ENCODE data around the gene FXYD6.

DNA sequence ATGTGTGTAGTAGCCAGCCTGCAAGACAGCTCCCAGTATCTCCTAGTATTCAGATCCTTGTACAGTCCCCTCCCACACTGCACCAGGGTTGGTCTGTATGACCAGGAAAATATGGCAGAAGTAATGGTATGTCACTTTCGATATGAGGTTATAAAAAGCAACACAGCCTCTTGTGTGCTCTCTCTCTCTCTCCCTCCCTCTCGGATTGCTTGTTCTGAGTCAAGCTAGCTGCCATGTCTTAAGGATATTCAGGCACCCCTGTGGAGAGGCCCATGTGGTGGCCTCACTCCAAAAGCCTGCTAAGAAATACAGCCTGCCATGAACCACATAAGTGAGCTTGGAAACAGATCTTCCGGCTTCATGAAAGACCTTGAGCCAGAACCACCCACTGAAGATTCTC lies 25.4 kb downstream of the FXYD6 start:
- no peak for TF ChIP-seq EP300 (IDR thresholded peaks at IDR 0.05)
- TF ChIP-seq POLR2A (IDR thresholded peaks at IDR 0.05): no peak

Data from stomach (tissue), 4 donors.